ENCODE results near the gene ZNF70.

ZNF70 gene

DNA sequence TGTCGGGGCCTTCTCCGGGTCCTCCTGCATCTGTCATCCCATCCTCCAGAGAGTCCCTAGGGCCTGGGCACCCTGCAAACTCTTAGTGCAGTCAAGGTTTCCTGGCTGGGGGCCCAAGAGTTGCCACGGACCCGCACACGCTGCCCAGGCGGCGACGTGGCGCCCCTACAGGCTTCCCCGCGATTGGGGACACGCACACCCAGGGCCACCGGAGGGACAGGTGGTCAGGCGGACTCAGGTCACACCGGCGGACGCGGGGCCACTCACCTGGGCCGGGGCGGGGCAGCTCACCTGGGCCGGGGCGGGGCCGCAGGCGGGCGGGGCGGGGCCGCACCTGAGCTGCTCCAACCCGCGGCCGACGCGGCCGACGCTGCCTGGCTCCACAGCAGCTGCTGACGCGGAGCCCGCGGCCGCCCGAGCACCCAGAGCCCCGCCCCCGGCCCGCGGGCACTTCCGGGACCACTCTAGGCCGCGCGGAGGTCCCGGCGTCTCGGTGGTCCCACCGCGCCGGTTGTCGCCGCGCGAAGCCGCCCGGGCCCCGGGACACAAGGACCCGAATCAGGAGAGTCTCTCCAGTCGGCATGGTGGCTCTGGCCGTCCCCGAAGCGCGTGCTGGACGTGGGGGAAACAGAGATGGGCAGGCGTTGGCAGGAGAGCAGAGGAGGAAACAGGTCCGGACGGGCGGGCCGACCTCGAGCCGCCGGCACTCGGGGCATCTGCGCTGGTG lies at the start of gene ZNF70:
TSS of gene ZNF70 (minus strand) at position 399 of the 727 bp plus-strand sequence. CDS start 5,972 bp downstream, outside the sequence.
- DNase-seq (ENCODE audit: low read depth): peak; percentile 57

DNA sequence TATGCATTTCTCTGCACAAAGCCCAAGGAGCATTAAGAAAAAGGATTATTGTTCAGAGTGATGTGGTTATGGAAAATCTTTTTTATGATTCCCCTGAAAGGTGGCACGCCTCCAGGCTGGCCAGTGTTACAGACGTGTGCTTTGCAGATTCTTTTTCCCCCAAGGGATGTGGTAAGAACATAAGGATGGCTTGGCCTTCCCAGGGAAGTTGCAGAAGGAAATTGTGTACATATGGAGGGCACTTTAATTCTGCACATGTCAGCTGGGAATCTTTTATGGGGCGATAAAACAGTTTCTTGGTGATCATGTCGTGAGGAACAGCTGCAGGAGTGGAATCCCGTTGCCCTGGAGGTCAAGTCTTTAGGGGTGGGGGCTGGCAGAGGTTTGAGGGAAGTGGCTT lies 45.5 kb upstream of the ZNF70 start:
- DNase-seq (ENCODE audit: low read depth): no peak

DNA sequence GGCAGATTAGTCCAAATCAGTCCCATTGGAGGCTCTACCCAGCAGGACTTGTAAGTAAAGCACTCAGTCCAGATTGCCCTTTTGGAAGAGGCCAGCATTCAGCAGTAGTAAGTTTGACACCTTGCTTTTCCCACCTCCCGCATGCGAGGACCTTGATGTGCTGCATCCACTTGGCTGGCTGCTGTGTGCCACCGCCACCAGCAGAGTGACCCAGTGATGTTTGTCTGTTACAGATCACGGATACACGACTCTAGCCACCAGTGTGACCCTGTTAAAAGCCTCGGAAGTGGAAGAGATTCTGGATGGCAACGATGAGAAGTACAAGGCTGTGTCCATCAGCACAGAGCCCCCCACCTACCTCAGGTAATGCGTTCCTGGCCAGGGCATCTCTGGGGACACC lies 42.4 kb upstream of the ZNF70 start:
- DNase-seq (ENCODE audit: low read depth): no peak

DNA sequence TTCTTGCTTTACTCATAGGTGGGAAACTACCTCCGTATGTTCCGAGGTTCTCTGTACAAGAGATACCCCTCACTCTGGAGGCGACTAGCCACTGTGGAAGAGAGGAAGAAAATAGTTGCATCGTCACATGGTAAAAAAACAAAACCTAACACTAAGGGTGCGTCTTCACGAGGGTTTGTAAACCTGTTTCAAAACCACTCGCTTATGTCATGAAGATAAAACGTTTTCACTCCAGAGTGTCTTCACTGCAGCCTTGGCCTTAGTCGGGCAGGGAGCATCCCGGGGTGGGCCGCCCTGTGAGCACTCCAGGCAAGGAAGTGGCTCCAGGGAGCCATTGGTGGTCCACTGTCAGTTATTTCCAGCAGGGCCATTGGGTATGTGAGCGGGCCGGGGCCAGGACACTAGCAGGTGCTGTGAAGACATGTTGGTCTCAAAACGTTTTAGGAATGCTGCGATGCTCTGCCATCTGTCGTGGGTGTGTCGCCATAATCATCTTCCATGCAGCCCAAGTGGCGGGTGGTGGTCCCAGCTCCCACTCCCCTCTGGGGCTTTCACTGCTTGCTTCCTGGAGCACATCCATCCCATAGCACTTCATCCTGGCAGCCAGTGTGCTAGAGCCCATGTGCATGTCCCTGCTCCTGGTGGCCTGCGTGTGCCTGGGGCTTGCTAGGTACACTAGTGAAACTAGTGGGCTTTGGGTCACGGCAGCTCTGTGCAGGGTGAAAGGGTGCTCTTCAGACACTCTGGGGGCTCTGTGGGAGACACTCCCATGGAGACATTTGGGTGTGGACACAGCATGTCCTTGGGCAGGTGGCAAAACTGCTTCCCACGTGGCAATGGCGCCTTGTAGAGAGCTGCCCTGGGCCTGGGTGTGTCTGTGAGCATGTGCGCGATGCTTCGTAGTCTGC lies 41.1 kb upstream of the ZNF70 start:
- DNase-seq (ENCODE audit: low read depth): no peak

DNA sequence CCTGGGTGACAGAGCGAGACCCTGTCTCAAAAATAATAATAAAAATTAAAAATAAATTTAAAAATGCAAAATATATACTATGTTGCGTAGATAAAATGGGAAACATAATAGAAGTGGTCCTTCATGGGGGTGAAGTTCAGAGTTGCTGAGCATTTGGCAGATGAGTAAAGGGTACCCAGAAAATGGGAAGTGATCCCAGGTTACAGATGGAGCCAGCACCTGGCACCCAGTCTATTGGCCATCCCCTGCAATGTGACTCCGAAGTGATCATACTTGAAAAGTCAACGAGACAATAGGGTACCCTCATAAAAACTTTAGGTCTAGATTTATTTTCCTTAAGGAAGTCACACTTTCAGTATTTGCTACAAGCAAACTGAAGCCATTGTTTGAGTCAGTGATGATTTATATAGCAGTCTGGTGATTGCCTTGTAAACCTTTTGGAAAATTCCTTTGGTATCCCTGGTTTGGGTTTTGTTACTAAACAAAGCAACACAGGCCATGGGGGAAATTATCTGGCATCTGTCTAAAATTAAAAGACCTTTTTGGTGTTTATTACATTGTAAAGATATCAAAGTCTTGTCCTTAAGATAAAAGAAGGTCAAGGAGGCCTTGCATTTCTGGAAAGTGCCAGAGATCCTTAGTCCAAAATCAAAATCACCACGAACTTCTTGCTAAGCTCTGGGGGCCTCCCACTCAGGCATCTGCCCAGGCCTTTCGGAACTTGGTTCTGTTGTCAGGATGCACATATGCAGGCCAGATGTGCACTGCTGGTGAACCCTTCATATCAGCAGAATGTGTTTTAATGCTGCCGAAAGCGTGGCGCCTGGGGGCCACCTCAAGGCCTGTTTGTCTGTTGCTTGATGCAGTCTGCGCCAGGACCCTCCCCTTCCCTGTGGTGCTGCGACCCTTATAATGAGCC lies 40.2 kb upstream of the ZNF70 start:
- DNase-seq (ENCODE audit: low read depth): no peak

DNA sequence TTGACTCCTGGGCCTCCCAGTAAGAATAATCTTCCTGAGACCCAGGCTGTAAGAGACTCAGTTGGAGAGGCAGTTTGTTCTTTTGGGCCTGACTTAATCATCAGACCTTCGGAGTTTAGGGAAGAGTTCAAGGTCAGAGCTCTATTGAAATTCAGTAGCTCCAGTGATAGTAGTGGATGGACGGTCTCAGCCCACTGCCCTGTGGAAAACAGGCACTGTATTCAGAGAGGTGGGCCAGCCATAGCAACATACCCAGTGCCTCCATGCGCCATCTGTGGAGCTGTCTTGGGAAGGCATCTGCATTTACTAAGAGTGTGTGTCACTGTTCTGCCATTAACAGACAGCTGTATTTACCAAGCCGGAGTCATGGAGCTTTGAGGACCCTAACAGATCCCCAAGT lies 38.7 kb upstream of the ZNF70 start:
- no peak for DNase-seq (ENCODE audit: low read depth)

DNA sequence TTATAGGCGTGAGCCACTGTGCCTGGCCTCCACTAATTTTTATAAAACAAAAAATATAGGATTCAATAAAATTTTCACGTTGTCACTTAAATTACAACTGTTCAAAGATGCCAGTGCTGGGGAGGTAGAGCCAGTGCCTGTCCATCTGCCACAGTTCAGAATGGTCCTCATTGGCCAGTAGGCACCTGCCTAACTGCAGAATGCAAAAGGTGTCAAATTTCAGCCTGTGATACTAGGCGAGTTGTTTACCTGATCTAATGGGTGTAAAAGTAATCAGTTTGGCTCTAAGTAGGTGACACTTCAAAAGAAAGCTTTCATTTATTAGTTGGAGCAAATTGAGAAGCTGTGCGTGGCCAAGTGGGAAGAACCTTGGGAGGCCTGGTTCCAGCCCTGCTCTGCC lies 38.2 kb upstream of the ZNF70 start:
- no peak for DNase-seq (ENCODE audit: low read depth)

DNA sequence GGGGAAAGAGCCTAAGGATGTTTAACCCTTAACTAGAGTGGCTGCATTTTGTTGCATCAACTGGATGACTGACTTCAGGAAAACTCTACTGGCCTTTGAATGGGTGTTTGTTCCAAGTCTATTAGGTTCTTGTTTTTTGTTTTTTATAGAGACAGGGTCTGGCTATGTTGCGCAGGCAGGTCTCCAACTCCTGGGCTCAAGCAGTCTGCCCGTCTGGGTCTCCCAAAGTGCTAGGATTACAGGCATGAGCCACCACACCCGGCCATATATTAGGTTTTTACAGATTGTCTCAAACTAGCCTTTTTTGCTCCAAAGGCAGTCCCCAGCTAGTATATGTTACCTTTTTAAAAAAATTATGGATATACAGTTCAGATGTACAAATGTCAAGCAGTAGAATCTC lies 37.0 kb upstream of the ZNF70 start:
- DNase-seq (ENCODE audit: low read depth): no peak

DNA sequence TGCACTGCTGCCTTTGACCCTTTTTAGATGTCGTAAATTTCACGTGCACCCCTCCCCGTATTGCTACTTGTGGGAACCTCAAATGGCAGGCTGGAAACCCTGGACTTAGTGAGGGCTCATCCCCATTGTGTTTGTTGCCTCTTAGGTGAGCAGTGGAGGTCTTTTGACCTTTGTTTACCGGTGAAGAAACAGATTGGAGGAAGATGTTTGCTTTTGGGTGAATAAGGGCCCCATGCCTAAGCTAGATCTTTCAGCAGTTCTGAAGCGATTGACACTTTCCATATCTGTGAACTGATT lies 36.6 kb upstream of the ZNF70 start:
- DNase-seq (ENCODE audit: low read depth): no peak

DNA sequence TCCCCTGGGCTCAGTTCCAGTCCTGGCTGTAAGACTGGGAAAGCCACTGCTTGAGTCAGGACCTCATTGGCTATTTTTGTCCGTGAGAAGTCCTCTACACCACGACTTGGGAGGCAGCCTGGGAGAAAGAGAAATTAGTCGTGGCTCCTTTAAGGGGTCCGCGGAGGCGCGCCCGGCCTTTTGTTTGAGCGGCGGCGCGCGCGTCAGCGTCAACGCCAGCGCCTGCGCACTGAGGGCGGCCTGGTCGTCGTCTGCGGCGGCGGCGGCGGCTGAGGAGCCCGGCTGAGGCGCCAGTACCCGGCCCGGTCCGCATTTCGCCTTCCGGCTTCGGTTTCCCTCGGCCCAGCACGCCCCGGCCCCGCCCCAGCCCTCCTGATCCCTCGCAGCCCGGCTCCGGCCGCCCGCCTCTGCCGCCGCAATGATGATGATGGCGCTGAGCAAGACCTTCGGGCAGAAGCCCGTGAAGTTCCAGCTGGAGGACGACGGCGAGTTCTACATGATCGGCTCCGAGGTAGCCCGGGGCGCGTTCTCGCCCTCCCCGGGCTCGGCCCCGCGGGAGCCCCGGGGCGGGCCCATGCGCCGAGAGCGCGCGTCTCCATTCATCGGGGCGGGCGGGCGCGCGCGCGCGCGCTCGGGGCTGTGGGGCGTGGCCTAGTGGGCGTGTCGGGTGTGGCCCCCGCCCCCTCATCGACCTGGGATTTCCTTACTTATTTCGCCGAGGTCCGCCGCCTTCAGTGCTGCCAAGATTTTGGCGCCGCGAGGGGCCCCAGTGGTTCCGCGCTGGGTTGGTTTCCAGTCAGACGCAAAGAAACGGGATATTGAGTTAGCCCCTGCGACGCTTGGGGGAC lies 36.1 kb upstream of the ZNF70 start, which contains the start of gene SMARCB1:
TSS of gene SMARCB1 (plus strand) at position 215 of the 848 bp plus-strand sequence. CDS start at position 419, 204 bp downstream.
- peak; percentile 81 for DNase-seq (ENCODE audit: low read depth)

DNA sequence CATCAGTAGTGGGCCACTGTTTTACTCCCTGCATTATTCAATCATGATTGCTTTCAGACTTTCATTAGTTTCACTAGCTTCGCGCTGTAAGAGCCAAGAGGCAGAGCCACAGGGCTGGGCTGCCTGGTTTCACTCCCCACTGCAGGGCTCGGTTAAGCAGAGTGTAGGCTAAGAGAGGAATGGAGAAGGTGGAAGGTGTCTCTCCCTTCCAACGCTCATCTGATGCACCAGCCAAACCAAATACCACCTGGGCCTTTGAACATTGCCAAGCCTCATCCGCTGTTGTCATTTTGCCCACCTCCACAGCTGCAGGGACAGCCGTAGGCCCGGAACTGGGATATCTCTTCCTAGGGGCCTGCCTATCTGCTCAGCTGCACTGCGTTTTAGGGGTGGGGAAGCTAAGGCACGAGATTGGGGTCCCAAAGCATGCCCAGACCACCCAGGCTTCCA lies 35.4 kb upstream of the ZNF70 start:
- no peak for DNase-seq (ENCODE audit: low read depth)

DNA sequence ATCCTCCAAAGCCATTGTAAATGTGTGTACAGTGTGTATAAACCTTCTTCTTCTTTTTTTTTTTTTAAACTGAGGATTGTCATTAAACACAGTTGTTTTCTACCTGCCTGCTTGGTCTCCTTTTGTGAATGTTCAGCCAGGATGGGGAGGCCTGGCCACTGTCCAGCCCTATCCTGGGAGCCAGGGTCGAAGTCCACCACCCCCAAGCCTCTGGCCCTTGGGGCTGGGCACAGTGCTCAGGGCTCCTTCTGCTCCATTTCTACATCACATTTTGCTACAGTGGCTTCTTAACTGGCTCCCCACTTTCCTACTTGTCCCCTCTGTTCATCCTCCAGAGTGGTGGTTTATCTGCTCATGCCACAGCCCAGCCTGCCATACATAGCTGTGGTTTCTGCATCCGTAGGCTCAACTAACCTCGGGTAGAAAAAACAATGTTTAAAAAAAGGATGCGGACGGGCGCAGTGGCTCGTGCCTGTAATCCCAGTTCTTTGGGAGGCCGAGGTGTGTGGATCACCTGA lies 33.4 kb upstream of the ZNF70 start:
- DNase-seq (ENCODE audit: low read depth): no peak

DNA sequence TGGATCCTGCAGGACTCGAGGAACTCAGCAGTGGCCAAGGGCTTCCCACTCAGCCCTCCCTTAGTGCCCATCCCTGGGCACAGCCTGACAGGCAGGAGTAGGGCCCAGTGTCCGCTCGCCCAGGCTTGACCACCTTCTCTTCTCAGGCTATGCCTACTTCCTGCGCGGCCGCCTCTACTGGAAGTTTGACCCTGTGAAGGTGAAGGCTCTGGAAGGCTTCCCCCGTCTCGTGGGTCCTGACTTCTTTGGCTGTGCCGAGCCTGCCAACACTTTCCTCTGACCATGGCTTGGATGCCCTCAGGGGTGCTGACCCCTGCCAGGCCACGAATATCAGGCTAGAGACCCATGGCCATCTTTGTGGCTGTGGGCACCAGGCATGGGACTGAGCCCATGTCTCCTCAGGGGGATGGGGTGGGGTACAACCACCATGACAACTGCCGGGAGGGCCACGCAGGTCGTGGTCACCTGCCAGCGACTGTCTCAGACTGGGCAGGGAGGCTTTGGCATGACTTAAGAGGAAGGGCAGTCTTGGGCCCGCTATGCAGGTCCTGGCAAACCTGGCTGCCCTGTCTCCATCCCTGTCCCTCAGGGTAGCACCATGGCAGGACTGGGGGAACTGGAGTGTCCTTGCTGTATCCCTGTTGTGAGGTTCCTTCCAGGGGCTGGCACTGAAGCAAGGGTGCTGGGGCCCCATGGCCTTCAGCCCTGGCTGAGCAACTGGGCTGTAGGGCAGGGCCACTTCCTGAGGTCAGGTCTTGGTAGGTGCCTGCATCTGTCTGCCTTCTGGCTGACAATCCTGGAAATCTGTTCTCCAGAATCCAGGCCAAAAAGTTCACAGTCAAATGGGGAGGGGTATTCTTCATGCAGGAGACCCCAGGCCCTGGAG lies 32.6 kb upstream of the ZNF70 start:
- no peak for DNase-seq (ENCODE audit: low read depth)

DNA sequence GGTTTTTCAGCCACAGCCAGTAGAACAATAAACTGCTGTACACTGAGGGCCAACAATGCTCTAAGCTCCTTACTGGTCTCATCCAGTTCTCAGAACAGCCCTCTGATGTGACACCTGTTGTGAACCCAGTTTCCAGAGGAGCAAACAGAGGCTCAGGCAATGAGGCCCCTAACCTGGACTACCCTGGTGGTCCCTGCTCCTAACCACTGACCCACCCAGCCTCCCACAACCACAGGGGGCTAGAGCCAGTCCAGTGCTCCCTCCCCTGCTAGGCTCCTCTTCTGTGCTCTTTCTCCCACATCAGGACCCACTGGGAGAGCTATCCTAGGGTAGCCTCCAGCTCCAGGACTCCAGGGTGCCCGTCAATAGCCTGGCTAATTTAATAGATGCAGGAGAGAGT lies 31.8 kb upstream of the ZNF70 start:
- DNase-seq (ENCODE audit: low read depth): no peak

DNA sequence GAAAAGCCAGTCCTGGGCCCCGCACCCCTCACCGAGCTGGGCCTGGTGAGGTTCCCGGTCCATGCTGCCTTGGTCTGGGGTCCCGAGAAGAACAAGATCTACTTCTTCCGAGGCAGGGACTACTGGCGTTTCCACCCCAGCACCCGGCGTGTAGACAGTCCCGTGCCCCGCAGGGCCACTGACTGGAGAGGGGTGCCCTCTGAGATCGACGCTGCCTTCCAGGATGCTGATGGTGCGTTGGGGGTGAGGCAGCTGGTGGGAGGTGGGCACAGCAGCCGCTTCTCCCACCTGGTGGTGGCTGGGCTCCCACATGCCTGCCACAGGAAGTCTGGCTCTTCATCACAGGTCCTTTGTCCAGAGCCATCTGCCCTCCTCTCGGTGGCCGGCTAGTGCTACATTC lies 31.3 kb upstream of the ZNF70 start:
- no peak for DNase-seq (ENCODE audit: low read depth)

DNA sequence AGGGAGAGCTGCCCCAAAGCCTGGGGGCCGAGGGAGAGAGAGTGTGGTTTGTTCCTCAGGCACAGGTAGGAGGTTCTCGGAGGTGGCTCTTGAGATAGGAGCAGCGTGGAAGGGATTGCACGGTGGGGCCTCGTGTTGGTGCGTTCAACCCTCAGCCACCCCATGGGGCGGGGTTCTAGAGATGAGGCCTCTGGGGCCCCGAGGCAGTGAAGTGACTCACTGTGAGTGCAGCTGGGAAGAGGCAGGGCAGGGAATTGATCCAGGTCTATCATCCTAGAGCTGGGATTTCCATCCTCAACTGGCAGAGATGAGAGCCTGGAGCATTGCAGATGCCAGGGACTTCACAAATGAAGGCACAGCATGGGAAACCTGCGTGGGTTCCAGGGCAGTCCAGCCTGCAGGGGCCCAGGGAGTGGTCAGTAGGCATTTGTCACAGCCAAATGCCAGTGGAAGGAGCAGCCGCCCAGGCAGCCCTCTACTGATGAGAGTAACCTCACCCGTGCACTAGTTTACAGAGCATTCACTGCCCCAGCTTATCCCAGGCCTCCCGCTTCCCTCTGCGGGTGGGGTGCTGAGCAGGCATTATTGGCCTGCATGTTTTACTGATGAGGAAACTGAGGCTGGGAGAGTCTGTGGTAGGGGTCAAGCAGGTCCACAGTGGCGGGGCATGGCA lies 30.7 kb upstream of the ZNF70 start:
- no peak for DNase-seq (ENCODE audit: low read depth)

DNA sequence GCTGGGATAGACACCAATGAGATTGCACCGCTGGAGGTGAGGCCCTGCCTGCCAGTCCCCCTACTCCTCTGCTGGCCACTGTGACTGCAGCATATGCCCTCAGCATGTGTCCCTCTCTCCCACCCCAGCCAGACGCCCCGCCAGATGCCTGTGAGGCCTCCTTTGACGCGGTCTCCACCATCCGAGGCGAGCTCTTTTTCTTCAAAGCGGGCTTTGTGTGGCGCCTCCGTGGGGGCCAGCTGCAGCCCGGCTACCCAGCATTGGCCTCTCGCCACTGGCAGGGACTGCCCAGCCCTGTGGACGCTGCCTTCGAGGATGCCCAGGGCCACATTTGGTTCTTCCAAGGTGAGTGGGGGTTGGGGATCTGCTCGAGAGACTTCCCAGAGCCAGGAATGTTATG lies 30.2 kb upstream of the ZNF70 start:
- DNase-seq (ENCODE audit: low read depth): no peak

DNA sequence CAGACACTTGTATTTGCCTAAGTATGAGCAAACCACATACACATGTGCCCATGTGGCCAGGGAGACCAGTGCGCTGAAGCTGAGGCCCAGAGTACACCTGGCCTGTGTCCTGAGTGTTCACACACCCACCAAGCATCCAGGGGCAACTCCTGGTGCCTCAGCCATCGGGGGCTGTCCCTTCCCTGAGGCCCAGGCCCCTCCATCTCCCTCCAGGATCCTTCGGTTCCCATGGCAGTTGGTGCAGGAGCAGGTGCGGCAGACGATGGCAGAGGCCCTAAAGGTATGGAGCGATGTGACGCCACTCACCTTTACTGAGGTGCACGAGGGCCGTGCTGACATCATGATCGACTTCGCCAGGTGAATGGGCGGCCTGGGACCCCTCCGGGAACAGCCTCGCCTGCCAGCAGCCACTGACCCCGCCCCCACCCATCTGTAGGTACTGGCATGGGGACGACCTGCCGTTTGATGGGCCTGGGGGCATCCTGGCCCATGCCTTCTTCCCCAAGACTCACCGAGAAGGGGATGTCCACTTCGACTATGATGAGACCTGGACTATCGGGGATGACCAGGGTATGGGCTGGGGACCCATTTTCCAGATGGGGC lies 29.3 kb upstream of the ZNF70 start:
- no peak for DNase-seq (ENCODE audit: low read depth)

DNA sequence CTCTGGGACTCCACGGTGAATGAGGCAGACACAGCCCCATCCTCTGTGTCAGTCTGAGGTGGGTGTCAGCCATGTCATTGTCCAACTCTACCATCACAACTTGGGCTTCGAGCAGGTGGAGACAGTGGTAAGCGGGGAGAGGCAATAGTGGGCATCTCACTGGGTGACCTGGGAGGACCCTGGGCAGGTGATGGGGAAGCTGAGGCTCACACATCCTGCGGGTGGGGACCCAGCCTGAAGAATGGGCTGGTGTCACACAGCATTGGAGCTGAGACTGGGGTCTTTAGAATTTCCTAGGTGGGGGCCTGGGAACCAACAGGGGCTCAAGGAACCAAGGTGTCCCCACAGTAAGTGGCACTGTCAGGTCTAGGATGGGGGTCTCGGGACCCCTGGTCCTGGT lies 28.8 kb upstream of the ZNF70 start:
- no peak for DNase-seq (ENCODE audit: low read depth)

All from stimulated activated CD8-positive, alpha-beta memory T cell treated with anti-CD3 and anti-CD28 coated beads, Interleukin-7, amount 100 ng/mL, for 24 hours (primary cell).